GM12878 (cell line): ENCODE results near the gene ASIC2. TPM values are rescaled to one million over a fixed set of nuclear protein-coding genes. Genes with fewer than 3 reads are reported as not detected.

Experiments used
- ATAC-seq: fragments of 200-7000 bp; cut with Tn5 transposase; 3 replicates; pipeline ENCODE4 v1.9.1; 2020; ENCODE audit warnings: mild to moderate bottlenecking, moderate library complexity
- BruUV-seq: library from RNA; stranded (reverse); fragments of 400-500 nt; replicated peaks from 2 replicates; lab custom pipeline; 2021; lab: Mats Ljungman, UMichigan
- CTCF ChIA-PET: fragments of 300-600 bp; sonication (Branson Sonifier 250); formaldehyde crosslinking; extraction: SDS; loops from one replicate; lab custom pipeline; 2021; ENCODE audit warnings: inconsistent platforms; lab: Yijun Ruan, JAX
- POLR2A ChIA-PET: fragments of 350-600 bp; formaldehyde crosslinking; extraction: SDS; loops from one replicate; lab custom pipeline; 2021; ENCODE audit warnings: inconsistent platforms; lab: Charles Lee
- RAD21 ChIA-PET: fragments of 300-600 bp; sonication (Branson Sonifier 250); formaldehyde crosslinking; loops from one replicate; lab custom pipeline; 2023; ENCODE audit warnings: antibody characterized with exemption; ENCODE audit not compliant: unreplicated experiment; lab: Charles Lee
- SMC1A ChIA-PET: fragments of 300-600 bp; sonication (Branson Sonifier 250); formaldehyde crosslinking; loops from one replicate; lab custom pipeline; 2023; ENCODE audit not compliant: unreplicated experiment, uncharacterized antibody; lab: Charles Lee
- DNase-seq: peaks from one replicate; pipeline ENCODE4 v3.0.0-alpha.2; 2011; ENCODE audit warnings: low read depth, low spot score
- FAIRE-seq: peaks from 3 replicates; lab custom pipeline; 2011; peaks lifted over from hg19 to GRCh38; lab: Jason Lieb, UNC
- H2AFZ ChIP-seq: 2 replicates; pipeline ENCODE4 v1.6.0; 2011; ENCODE audit warnings: low read depth, low read length, control low read depth; ENCODE audit not compliant: control insufficient read depth
- H3K27ac ChIP-seq: 2 replicates; pipeline ENCODE4 v1.5.1; 2011; ENCODE audit warnings: control low read depth; ENCODE audit not compliant: control insufficient read depth, insufficient read depth
- H3K27me3 ChIP-seq, 2 experiments: replicated peaks in 1 of 2; 2 replicates each; pipeline versions ENCODE4 v1.6.0 to v1.6.1; 2011; ENCODE audit warnings: low read length in 1 of 2; ENCODE audit not compliant: control insufficient read depth in 2 of 2, insufficient read depth in 2 of 2
- H3K36me3 ChIP-seq, 2 experiments: 2 replicates each; pipeline ENCODE4 v1.5.1; 2011; ENCODE audit warnings: low read length in 1 of 2; ENCODE audit not compliant: control insufficient read depth in 2 of 2, insufficient read depth in 2 of 2
- H3K4me1 ChIP-seq: 2 replicates; pipeline ENCODE4 v1.6.1; 2011; ENCODE audit warnings: mild to moderate bottlenecking, low read length, moderate library complexity, mixed read lengths; ENCODE audit not compliant: control insufficient read depth, insufficient read depth
- H3K4me2 ChIP-seq: 2 replicates; pipeline ENCODE4 v1.6.0; 2011; ENCODE audit warnings: control low read depth; ENCODE audit not compliant: control insufficient read depth, insufficient read depth
- H3K4me3 ChIP-seq: fragments of 200-600 bp; sonication (generic); 2 replicates; pipeline ENCODE4 v1.5.1; 2016
- H3K79me2 ChIP-seq: 2 replicates; pipeline ENCODE4 v1.6.0; 2011; ENCODE audit warnings: low read length; ENCODE audit not compliant: control insufficient read depth, insufficient read depth
- H3K9ac ChIP-seq: 2 replicates; pipeline ENCODE4 v1.8.0; 2011; ENCODE audit warnings: low read length, control low read depth, mixed read lengths; ENCODE audit not compliant: control insufficient read depth, insufficient read depth
- H3K9me3 ChIP-seq: replicated peaks from 3 replicates; pipeline ENCODE4 v1.5.1; 2011; ENCODE audit warnings: mild to moderate bottlenecking, low read length; ENCODE audit not compliant: control insufficient read depth, insufficient read depth
- H4K20me1 ChIP-seq: 2 replicates; pipeline ENCODE4 v1.6.0; 2011; ENCODE audit not compliant: control insufficient read depth, insufficient read depth
- CHD2 ChIP-seq: IDR thresholded peaks from 2 replicates; pipeline ENCODE4 v1.6.1; 2011; ENCODE audit warnings: low read depth, low read length, improper control_type of control experiment, borderline replicate concordance
- MYC ChIP-seq: IDR thresholded peaks from 2 replicates; pipeline ENCODE4 v1.6.1; 2011; ENCODE audit warnings: mild to moderate bottlenecking, low read length, moderate library complexity, inconsistent platforms; ENCODE audit not compliant: insufficient read depth, insufficient replicate concordance, insufficient read length, severe bottlenecking
- NR2F1 ChIP-seq: fragments of 450-650 bp; conservative IDR thresholded peaks from 2 replicates; pipeline ENCODE4 v1.6.1; 2017; ENCODE audit warnings: mild to moderate bottlenecking
- TARDBP ChIP-seq: IDR thresholded peaks from 2 replicates; pipeline ENCODE4 v1.6.1; 2016; ENCODE audit warnings: borderline replicate concordance
- WGBS: methylation state at CpG from one replicate; pipeline ENCODE4 v1.1.6; 2016; ENCODE audit warnings: low lambda C conversion rate; ENCODE audit not compliant: insufficient replicate concordance, insufficient coverage; ENCODE audit errors: missing lambda C conversion rate; 5-methylcytosine and 5-hydroxymethylcytosine counted together
- in situ Hi-C: fragments of 300-500 bp; cut with MboI; formaldehyde crosslinking; loops from 9 replicates; pipeline ENCODE4 v1.14.3; 2018; ENCODE audit warnings: mixed read lengths
- intact Hi-C: fragments of 100-400 bp; cut with micrococcal nuclease; formaldehyde crosslinking; loops from one replicate; pipeline ENCODE4 v1.14.2; 2022; ENCODE audit not compliant: unreplicated experiment
- polyA plus RNA-seq, 11 experiments: library from polyadenylated mRNA; depleted of rRNA in 4 of 11; unstranded in 6 of 11; stranded (reverse) in 5 of 11; fragments of >200 nt; fragmentation: Nextera tagmentation in 4 of 11; fragmentation: Illumina TruSeq in 1 of 11; extraction: Ambion mirVana in 4 of 11; extraction: Trizol in 1 of 11; gene quantifications; 1 replicate in 1 of 11; 2 replicates in 10 of 11; pipeline versions ENCODE4 v1.2.1 to v1.2.3, GENCODE V29; 2011 to 2016; ENCODE audit warnings: inconsistent platforms in 2 of 11, missing spikeins in 2 of 11, low read depth in 1 of 11
- total RNA-seq, 4 experiments: library from RNA; depleted of rRNA in 3 of 4; stranded (reverse); fragments of >200 nt in 3 of 4; fragmentation: Illumina TruSeq in 1 of 4; extraction: Trizol in 1 of 4; gene quantifications; 2 replicates each; pipeline versions ENCODE4 v1.2.1 to v1.2.3, GENCODE V29; 2013 to 2021
- TF ChIP-seq, protein P1 (sequence below): IDR thresholded peaks from 2 replicates; pipeline ENCODE4 v1.6.1; 2011; ENCODE audit warnings: mild to moderate bottlenecking, low read depth, low read length, moderate library complexity; ENCODE audit not compliant: insufficient replicate concordance
- TF ChIP-seq, protein P2 (sequence below): fragments of 450-650 bp; IDR thresholded peaks from 2 replicates; pipeline ENCODE4 v1.6.1; 2017; ENCODE audit warnings: mild to moderate bottlenecking
- TF ChIP-seq, protein P3 (sequence below): IDR thresholded peaks from 2 replicates; pipeline ENCODE4 v1.6.1; 2012; ENCODE audit warnings: low read depth, low read length, improper control_type of control experiment
- TF ChIP-seq, protein P4 (sequence below): IDR thresholded peaks from 2 replicates; pipeline ENCODE4 v1.6.1; 2012; ENCODE audit warnings: low read length, inconsistent platforms
- TF ChIP-seq, protein P5 (sequence below): fragments of 450-650 bp; formaldehyde crosslinking; IDR thresholded peaks from 2 replicates; pipeline ENCODE4 v1.4.0; 2020; ENCODE audit warnings: mild to moderate bottlenecking, moderate library complexity

ASIC2 gene
- total and polyA plus RNA-seq, 10 of the 15 experiments (the other 5 are each of a cell fraction or from before 2014, with no cell fraction given), result not detected

DNA sequence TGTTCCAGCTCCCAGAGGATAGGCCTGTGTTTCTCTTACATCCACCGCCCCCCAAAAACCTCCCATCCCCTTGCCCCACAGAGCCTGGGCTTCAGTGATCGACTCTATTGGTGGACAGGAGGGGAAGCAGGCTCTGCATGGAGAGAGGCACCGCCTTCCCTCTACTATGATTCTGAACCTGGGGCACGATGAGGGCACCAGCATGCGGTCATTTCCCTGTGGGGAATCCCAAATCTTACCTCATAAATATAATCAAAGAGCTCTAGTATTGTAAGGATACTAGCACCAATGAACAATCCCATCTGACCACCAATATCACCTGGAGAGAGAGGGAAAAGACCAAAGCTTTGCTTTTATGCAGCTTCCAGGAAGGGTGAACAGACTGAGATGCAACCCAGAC is 275.7 kb downstream of the ASIC2 start:
- ChIA-PET SMC1A (no interaction called here), POLR2A (no interaction called here), CTCF (no interaction called here), RAD21 (no interaction called here)
- H3K9me3 ChIP-seq, result no peaks in the 10 kb centered on the region
- in situ Hi-C loops, result no loop called here
- no peak for DNase-seq
- FAIRE-seq, result no peak
- no peak overlapping the region for H2AFZ ChIP-seq
- H3K4me3 ChIP-seq, result no peak overlapping the region
- no peak overlapping the region for H3K27ac ChIP-seq
- H3K79me2 ChIP-seq, result no peaks in the 10 kb centered on the region
- ATAC-seq, result no peak
- no peak overlapping the region for H3K4me2 ChIP-seq
- TF ChIP-seq, protein P1, sequence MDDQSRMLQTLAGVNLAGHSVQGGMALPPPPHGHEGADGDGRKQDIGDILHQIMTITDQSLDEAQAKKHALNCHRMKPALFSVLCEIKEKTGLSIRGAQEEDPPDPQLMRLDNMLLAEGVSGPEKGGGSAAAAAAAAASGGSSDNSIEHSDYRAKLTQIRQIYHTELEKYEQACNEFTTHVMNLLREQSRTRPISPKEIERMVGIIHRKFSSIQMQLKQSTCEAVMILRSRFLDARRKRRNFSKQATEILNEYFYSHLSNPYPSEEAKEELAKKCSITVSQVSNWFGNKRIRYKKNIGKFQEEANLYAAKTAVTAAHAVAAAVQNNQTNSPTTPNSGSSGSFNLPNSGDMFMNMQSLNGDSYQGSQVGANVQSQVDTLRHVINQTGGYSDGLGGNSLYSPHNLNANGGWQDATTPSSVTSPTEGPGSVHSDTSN, result no peak
- no peak for TF ChIP-seq CHD2
- no peak for TF ChIP-seq MYC
- TF ChIP-seq NR2F1, result no peak
- TF ChIP-seq, protein P2, sequence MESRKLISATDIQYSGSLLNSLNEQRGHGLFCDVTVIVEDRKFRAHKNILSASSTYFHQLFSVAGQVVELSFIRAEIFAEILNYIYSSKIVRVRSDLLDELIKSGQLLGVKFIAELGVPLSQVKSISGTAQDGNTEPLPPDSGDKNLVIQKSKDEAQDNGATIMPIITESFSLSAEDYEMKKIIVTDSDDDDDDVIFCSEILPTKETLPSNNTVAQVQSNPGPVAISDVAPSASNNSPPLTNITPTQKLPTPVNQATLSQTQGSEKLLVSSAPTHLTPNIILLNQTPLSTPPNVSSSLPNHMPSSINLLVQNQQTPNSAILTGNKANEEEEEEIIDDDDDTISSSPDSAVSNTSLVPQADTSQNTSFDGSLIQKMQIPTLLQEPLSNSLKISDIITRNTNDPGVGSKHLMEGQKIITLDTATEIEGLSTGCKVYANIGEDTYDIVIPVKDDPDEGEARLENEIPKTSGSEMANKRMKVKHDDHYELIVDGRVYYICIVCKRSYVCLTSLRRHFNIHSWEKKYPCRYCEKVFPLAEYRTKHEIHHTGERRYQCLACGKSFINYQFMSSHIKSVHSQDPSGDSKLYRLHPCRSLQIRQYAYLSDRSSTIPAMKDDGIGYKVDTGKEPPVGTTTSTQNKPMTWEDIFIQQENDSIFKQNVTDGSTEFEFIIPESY, result no peak
- TF ChIP-seq, protein P3, sequence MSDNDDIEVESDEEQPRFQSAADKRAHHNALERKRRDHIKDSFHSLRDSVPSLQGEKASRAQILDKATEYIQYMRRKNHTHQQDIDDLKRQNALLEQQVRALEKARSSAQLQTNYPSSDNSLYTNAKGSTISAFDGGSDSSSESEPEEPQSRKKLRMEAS, result no peak
- TF ChIP-seq TARDBP, result no peak
- TF ChIP-seq, protein P4, sequence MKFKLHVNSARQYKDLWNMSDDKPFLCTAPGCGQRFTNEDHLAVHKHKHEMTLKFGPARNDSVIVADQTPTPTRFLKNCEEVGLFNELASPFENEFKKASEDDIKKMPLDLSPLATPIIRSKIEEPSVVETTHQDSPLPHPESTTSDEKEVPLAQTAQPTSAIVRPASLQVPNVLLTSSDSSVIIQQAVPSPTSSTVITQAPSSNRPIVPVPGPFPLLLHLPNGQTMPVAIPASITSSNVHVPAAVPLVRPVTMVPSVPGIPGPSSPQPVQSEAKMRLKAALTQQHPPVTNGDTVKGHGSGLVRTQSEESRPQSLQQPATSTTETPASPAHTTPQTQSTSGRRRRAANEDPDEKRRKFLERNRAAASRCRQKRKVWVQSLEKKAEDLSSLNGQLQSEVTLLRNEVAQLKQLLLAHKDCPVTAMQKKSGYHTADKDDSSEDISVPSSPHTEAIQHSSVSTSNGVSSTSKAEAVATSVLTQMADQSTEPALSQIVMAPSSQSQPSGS, result no peak
- TF ChIP-seq, protein P5, sequence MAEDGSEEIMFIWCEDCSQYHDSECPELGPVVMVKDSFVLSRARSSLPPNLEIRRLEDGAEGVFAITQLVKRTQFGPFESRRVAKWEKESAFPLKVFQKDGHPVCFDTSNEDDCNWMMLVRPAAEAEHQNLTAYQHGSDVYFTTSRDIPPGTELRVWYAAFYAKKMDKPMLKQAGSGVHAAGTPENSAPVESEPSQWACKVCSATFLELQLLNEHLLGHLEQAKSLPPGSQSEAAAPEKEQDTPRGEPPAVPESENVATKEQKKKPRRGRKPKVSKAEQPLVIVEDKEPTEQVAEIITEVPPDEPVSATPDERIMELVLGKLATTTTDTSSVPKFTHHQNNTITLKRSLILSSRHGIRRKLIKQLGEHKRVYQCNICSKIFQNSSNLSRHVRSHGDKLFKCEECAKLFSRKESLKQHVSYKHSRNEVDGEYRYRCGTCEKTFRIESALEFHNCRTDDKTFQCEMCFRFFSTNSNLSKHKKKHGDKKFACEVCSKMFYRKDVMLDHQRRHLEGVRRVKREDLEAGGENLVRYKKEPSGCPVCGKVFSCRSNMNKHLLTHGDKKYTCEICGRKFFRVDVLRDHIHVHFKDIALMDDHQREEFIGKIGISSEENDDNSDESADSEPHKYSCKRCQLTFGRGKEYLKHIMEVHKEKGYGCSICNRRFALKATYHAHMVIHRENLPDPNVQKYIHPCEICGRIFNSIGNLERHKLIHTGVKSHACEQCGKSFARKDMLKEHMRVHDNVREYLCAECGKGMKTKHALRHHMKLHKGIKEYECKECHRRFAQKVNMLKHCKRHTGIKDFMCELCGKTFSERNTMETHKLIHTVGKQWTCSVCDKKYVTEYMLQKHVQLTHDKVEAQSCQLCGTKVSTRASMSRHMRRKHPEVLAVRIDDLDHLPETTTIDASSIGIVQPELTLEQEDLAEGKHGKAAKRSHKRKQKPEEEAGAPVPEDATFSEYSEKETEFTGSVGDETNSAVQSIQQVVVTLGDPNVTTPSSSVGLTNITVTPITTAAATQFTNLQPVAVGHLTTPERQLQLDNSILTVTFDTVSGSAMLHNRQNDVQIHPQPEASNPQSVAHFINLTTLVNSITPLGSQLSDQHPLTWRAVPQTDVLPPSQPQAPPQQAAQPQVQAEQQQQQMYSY, result no peak
- no TSS peak for BruUV-seq
- no peak overlapping the region for H3K9ac ChIP-seq
- no peaks in the 10 kb centered on the region for H4K20me1 ChIP-seq
- intact Hi-C loops, result no loop called here
- H3K4me1 ChIP-seq, result no peaks in the 10 kb centered on the region
- peaks cover 0 to 2% of the 10 kb centered on the region in 2 experiments; a peak in 2 of 4 replicates for H3K27me3 ChIP-seq
- H3K36me3 ChIP-seq, result no peaks in the 10 kb centered on the region
- WGBS, result 13% methylated on average over 5 of the region's 5 CpGs
